ENCODE results near the gene OR51E1.

Gene OR51E1

GRCh38 chr11:4704054-4704789 is 60.4 kb downstream of the OR51E1 start, which contains the start of gene MMP26:
Gene MMP26 (plus strand): TSS chr11:4704784.
- DNase-seq (ENCODE audit: low spot score in 2 of 2), result no peak
- Histone ChIP-seq H3K27me3 (ENCODE audit: low read depth) (0 out of 2 replicates have a peak, but pooled peaks cover 3% of the 10 kb centered on the region), H3K9me3 (no peaks in the 10 kb centered on the region), H3K4me3 (no peak within 1 kb of the TSS), H3K36me3 (replicated peaks) (no peaks in the 10 kb centered on the region), H3K4me1 (no peaks in the 10 kb centered on the region)
- in situ Hi-C loops (cut with MboI; ENCODE audit: low sequenced_read_pairs), result no loop called here

DNA sequence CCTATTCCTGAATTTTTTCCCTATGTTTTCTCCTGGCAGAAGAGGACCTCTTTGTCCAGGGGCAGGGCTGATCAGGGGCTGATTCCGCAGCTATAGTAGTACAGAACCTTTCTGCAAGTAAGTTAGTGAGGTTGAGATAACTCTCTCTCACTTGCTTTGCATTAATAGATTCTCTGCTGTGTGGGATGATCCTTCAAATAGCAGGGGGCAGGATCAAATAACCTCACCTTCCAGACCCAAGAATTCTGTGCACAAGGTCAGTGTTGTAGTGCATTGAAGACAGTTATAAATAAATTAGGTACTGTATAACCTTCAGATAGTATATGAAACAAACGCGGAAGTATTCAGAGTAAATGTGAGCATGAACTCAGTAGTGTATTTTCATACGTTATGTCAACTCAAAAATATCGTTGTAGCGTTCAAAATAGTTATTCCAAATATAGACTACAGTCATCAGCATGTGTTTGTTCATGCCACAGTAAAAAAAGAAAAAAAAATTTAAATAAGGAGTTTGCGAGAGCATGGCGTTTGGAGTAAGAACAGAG is 61.1 kb downstream of the OR51E1 start:
- no peaks in the 10 kb centered on the region for H3K4me1 ChIP-seq
- H3K27me3 ChIP-seq (ENCODE audit: low read depth), result 0 out of 2 replicates have a peak, but pooled peaks cover 3% of the 10 kb centered on the region
- in situ Hi-C loops (cut with MboI; ENCODE audit: low sequenced_read_pairs), result no loop called here
- no peak for DNase-seq (ENCODE audit: low spot score in 2 of 2)
- no peaks in the 10 kb centered on the region for H3K9me3 ChIP-seq
- H3K4me3 ChIP-seq, result no peak overlapping the region
- H3K36me3 ChIP-seq (replicated peaks), result no peaks in the 10 kb centered on the region
